SK-N-SH (cell line): Measurements from ENCODE around the gene RPRML. TPM values are rescaled to one million over a fixed set of nuclear protein-coding genes. Genes with fewer than 3 reads are reported as not detected.
"Not testable (repeated sequence)": the region's sequence is repeated elsewhere in the genome, so short reads cannot be mapped to it uniquely, and the experiment has no call there.

Experiments used
- CTCF ChIA-PET: fragments of 300-600, 350-600 bp; formaldehyde crosslinking; extraction: SDS; loops from one replicate; lab custom pipeline; 2021; lab: Yijun Ruan, JAX
- POLR2A ChIA-PET: fragments of 350-600 bp; sonication (Branson Sonifier 250); formaldehyde crosslinking; extraction: SDS; loops from one replicate; lab custom pipeline; 2020; ENCODE audit warnings: antibody characterized with exemption, inconsistent platforms; lab: Yijun Ruan, JAX
- DNase-seq: peaks from one replicate; pipeline ENCODE4 v3.0.0; 2012
- H2AFZ ChIP-seq: fragments of 200-600 bp; sonication (generic); 2 replicates; pipeline ENCODE4 v1.8.1; 2016; ENCODE audit warnings: antibody characterized with exemption, mild to moderate bottlenecking, low read depth
- H3F3A ChIP-seq: fragments of 200-600 bp; sonication (generic); replicated peaks from 2 replicates; pipeline ENCODE3; 2016; ENCODE audit warnings: antibody characterized with exemption, mild to moderate bottlenecking; ENCODE audit not compliant: insufficient read depth
- H3K27ac ChIP-seq, 2 experiments: fragments of 200-500 bp in 1 of 2; fragments of 200-600 bp in 1 of 2; sonication (Bioruptor generic) in 1 of 2; sonication (generic), shearing (Covaris generic) in 1 of 2; 2 replicates each; pipeline versions ENCODE4 v1.5.1 to v1.6.1; 2014 to 2016; ENCODE audit warnings: low read depth in 2 of 2, inconsistent platforms in 1 of 2, low read length in 1 of 2, mild to moderate bottlenecking in 1 of 2, mixed read lengths in 1 of 2
- H3K27me3 ChIP-seq: fragments of 200-600 bp; sonication (generic), shearing (Covaris generic); 2 replicates; pipeline ENCODE4 v1.6.1; 2016; ENCODE audit warnings: mixed run types; ENCODE audit not compliant: insufficient read depth
- H3K36me3 ChIP-seq, 2 experiments: fragments of 200-500 bp in 1 of 2; fragments of 200-600 bp in 1 of 2; sonication (Bioruptor generic) in 1 of 2; sonication (generic) in 1 of 2; replicated peaks in 1 of 2; 2 replicates each; pipeline versions ENCODE3 to v1.5.1; 2014 to 2016; ENCODE audit warnings: low read length in 1 of 2, mild to moderate bottlenecking in 1 of 2; ENCODE audit not compliant: insufficient read depth in 2 of 2, control insufficient read depth in 1 of 2
- H3K4me1 ChIP-seq, 2 experiments: fragments of 200-500 bp in 1 of 2; fragments of 200-600 bp in 1 of 2; sonication (Bioruptor generic) in 1 of 2; sonication (generic), shearing (Covaris generic) in 1 of 2; 2 replicates each; pipeline versions ENCODE4 v1.5.1 to v1.6.1; 2014 to 2016; ENCODE audit warnings: low read depth in 1 of 2, low read length in 1 of 2, mixed run types in 1 of 2; ENCODE audit not compliant: insufficient read depth in 2 of 2, control insufficient read depth in 1 of 2
- H3K4me2 ChIP-seq: fragments of 200-600 bp; sonication (generic), shearing (Covaris generic); 2 replicates; pipeline ENCODE4 v1.6.1; 2017; ENCODE audit warnings: mixed run types
- H3K4me3 ChIP-seq, 2 experiments: fragments of 200-500 bp in 1 of 2; fragments of 200-600 bp in 1 of 2; sonication (Bioruptor generic) in 1 of 2; sonication (generic), shearing (Covaris generic) in 1 of 2; 2 replicates each; pipeline versions ENCODE4 v1.5.1 to v1.8.1; 2014 to 2016; ENCODE audit warnings: low read depth in 2 of 2, inconsistent platforms in 1 of 2, low read length in 1 of 2, mild to moderate bottlenecking in 1 of 2, mixed read lengths in 1 of 2, moderate library complexity in 1 of 2
- H3K79me2 ChIP-seq: fragments of 200-600 bp; sonication (generic); 2 replicates; pipeline ENCODE4 v1.8.1; 2017; ENCODE audit warnings: mild to moderate bottlenecking; ENCODE audit not compliant: insufficient read depth
- H3K9ac ChIP-seq: fragments of 200-600 bp; sonication (generic); 2 replicates; pipeline ENCODE4 v1.6.1; 2017; ENCODE audit warnings: mixed run types
- H3K9me2 ChIP-seq: fragments of 200-600 bp; sonication (generic); 2 replicates; pipeline ENCODE4 v1.6.1; 2017; ENCODE audit warnings: mixed run types
- H3K9me3 ChIP-seq: fragments of 200-600 bp; sonication (generic); 2 replicates; pipeline ENCODE4 v1.6.1; 2017; ENCODE audit warnings: mixed run types, mild to moderate bottlenecking, moderate library complexity
- H4K20me1 ChIP-seq: fragments of 200-600 bp; sonication (generic); 2 replicates; pipeline ENCODE4 v1.6.1; 2017; ENCODE audit warnings: mild to moderate bottlenecking, mixed run types; ENCODE audit not compliant: insufficient read depth
- JUND ChIP-seq: IDR thresholded peaks from 2 replicates; pipeline ENCODE4 v1.4.0; 2012
- MAX ChIP-seq: IDR thresholded peaks from 2 replicates; pipeline ENCODE4 v1.4.0; 2012; ENCODE audit warnings: low read depth
- MXI1 ChIP-seq: IDR thresholded peaks from 2 replicates; pipeline ENCODE4 v1.6.1; 2012; ENCODE audit warnings: mild to moderate bottlenecking, low read depth, low read length, improper control_type of control experiment
- RFX5 ChIP-seq: IDR thresholded peaks from 2 replicates; pipeline ENCODE4 v1.6.1; 2012; ENCODE audit warnings: mild to moderate bottlenecking, improper control_type of control experiment, low read length
- SMC3 ChIP-seq: IDR thresholded peaks from 2 replicates; pipeline ENCODE4 v1.6.1; 2012; ENCODE audit warnings: low read depth, low read length, improper control_type of control experiment
- WGBS: methylation state at CpG from one replicate; pipeline ENCODE4 v1.1.6; 2017; ENCODE audit warnings: low lambda C conversion rate; 5-methylcytosine and 5-hydroxymethylcytosine counted together
- polyA plus RNA-seq, 3 experiments: library from polyadenylated mRNA; depleted of rRNA; stranded (reverse); fragments of >200 nt; gene quantifications; 2 replicates each; pipeline ENCODE4 v1.2.3, GENCODE V29; 2012
- TF ChIP-seq, protein P1 (sequence below): IDR thresholded peaks from 2 replicates; pipeline ENCODE4 v1.6.1; 2012; ENCODE audit warnings: mild to moderate bottlenecking, low read depth, low read length, moderate library complexity

Gene RPRML
- polyA plus RNA-seq, 1 of the 3 experiments (the other 2 are of a cell fraction): not detected

GRCh38 chr17:47004906-47005305 lies 25.9 kb upstream of the RPRML start:
- CTCF ChIA-PET: interaction anchor here (2.3 to 21.9 kb wide), 3 partner anchors 63 to 169 kb away, joined by 7 to 278 read pairs (median 22); no protein-coding TSS in a partner anchor
- POLR2A ChIA-PET: no interaction called here

GRCh38 chr17:47003864-47004263 lies 24.8 kb upstream of the RPRML start:
- H3K27me3 ChIP-seq, H3K27ac ChIP-seq, H2AFZ ChIP-seq, POLR2A ChIA-PET, H3K36me3 ChIP-seq, H3K9me3 ChIP-seq, H4K20me1 ChIP-seq, H3K9me2 ChIP-seq, H3F3A ChIP-seq, H3K4me3 ChIP-seq, H3K79me2 ChIP-seq, DNase-seq, H3K4me1 ChIP-seq, H3K4me2 ChIP-seq, H3K9ac ChIP-seq: not testable (repeated sequence)
- CTCF ChIA-PET: interaction anchor here (1.0 to 21.9 kb wide), 3 partner anchors 29 to 161 kb away, joined by 3 to 278 read pairs (median 22); no protein-coding TSS in a partner anchor
- WGBS: 78% methylated on average over 5 of the region's 5 CpGs

More at GRCh38 chr17:47004906-47005305, 25.9 kb upstream of the RPRML start:
- TF ChIP-seq MXI1 (no peak), MAX (no peak), SMC3 (no peak), JUND (no peak), RFX5 (no peak)
- TF ChIP-seq, protein P1, sequence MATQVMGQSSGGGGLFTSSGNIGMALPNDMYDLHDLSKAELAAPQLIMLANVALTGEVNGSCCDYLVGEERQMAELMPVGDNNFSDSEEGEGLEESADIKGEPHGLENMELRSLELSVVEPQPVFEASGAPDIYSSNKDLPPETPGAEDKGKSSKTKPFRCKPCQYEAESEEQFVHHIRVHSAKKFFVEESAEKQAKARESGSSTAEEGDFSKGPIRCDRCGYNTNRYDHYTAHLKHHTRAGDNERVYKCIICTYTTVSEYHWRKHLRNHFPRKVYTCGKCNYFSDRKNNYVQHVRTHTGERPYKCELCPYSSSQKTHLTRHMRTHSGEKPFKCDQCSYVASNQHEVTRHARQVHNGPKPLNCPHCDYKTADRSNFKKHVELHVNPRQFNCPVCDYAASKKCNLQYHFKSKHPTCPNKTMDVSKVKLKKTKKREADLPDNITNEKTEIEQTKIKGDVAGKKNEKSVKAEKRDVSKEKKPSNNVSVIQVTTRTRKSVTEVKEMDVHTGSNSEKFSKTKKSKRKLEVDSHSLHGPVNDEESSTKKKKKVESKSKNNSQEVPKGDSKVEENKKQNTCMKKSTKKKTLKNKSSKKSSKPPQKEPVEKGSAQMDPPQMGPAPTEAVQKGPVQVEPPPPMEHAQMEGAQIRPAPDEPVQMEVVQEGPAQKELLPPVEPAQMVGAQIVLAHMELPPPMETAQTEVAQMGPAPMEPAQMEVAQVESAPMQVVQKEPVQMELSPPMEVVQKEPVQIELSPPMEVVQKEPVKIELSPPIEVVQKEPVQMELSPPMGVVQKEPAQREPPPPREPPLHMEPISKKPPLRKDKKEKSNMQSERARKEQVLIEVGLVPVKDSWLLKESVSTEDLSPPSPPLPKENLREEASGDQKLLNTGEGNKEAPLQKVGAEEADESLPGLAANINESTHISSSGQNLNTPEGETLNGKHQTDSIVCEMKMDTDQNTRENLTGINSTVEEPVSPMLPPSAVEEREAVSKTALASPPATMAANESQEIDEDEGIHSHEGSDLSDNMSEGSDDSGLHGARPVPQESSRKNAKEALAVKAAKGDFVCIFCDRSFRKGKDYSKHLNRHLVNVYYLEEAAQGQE: no peak
- H3K9me3 ChIP-seq: no peaks in the 10 kb centered on the region
- no peaks in the 10 kb centered on the region for H3K9me2 ChIP-seq
- no peak overlapping the region for H3K4me2 ChIP-seq
- H3K27me3 ChIP-seq: no peaks in the 10 kb centered on the region
- no peaks in the 10 kb centered on the region; a peak in 1 of 4 replicates for H3K4me1 ChIP-seq
- no peak for DNase-seq
- H3K4me3 ChIP-seq: no peak overlapping the region
- H2AFZ ChIP-seq: no peak overlapping the region
- WGBS: 100% methylated on average over 1 of the region's 1 CpG
- H3K79me2 ChIP-seq: no peaks in the 10 kb centered on the region
- H3K27ac ChIP-seq: no peak overlapping the region
- peaks cover 4% of the 10 kb centered on the region for H3F3A ChIP-seq
- H3K9ac ChIP-seq: no peak overlapping the region
- peaks cover 0 to 4% of the 10 kb centered on the region in 2 experiments for H3K36me3 ChIP-seq
- H4K20me1 ChIP-seq: no peaks in the 10 kb centered on the region
